Activated gamma-delta T cell (primary cell): Measurements from ENCODE around the gene EBF3.

ENCODE experiments used
- DNase-seq: peaks from one replicate; lab custom pipeline; 2025; lab: John Stamatoyannopoulos, UW

Gene EBF3

DNA sequence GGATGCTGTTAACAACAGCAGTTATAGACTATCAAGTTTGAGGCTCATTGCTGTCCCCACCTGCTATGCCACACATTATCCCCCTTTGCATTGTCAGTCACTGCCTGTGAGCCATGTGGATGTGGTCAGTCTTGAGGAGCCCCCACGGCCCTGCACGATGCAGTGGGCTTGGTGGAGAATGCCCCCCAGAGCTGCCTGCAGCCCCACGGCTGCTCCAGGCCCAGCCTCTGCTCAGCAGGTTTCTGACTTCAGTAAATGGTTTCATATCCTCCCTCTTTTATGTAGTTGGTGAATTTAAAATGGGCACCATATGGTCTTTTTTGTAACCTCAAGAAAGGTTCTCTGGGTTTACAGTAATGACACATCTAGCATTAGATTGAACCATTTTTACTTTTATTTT is 164.1 kb downstream of the EBF3 start:
- no peak for DNase-seq

DNA sequence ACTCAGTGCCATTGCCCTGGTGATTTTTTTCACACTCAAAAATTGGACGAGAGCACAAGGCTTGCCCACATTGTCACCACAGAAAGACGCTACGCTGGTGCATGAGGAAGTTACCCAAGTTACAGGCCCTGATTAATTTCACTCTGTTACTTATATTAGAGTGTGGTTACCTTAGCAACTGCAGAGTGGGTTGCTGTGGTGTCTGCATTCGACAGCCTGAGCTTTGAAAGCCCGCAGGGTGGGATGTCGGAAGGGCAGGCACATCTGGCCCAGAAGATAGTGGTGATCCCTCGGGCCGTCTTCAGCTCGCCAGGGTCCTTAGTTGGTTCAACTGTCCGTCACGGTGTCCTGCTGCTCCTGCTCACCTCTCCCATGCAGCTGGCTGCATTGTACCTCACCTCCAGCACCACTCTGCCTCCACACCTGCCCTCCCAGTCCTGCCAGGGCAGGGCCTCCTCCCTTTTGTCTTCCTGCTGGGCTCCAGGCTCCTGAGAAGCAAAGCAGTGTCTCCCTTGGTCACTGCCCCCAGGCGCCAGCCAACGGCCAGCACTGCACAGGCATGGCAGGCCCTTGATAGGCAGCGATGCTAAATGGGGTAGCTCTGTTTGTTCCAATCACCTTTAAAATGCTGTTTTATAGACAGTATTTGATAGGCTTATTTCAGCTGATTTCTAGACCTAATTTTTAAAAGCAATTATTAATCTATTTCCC is 167.2 kb downstream of the EBF3 start:
- no peak for DNase-seq

DNA sequence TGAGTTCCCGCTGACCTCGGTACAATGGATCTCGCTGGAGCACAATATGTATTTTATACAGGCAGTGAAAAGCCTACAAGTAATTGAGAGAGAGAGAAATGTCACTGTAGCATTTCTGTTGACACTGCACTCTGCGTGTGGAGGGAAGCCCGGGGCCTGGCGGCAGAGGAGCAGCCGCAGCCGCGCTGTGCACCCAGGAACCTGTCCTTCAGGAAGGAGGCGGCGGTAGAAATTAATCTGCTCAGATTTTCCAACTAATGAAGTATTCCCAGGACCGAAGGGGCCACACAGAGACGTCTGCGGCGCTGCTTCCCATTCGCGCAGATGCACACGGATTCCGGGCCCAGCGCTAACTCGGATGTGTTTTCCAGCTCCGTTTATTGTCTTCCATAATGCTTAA is 170.1 kb downstream of the EBF3 start:
- DNase-seq, result no peak

DNA sequence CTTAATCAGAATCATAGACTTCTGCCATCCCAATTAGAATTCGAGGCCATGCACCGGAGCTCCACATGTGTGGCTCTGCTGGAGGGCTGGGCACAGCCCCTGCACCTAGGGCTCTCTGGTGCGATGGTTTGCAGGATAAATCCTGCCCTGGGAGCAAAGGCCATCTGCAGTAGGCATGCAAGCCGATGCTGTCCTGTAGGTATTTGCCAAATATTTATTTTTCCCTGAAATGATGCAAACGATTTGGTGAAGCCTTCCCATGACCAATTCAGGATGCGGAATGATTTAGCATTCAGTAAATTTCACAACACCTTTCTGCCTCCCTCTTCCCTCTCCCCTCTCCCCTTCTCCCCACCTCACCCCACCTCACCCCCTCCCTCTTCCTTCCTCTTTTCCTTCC is 170.6 kb downstream of the EBF3 start:
- DNase-seq, result no peak

DNA sequence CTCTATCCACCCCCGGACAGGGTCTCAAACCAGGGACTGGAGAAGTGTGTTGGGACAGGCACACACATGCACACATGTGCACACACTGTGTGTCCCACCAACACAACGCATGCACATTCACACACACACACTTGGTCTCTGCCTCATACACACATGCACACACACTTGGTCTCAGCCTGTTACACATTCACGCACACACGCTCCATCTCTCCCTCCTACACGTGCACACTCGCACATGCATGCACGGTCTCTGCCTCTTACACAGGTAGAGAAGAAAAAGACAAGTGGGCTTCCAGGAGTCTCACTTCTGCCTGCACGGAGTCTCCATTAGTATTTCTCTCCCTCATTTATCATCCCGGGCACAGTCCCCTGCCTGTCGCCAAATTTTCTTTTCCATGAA is 171.2 kb downstream of the EBF3 start:
- no peak for DNase-seq

DNA sequence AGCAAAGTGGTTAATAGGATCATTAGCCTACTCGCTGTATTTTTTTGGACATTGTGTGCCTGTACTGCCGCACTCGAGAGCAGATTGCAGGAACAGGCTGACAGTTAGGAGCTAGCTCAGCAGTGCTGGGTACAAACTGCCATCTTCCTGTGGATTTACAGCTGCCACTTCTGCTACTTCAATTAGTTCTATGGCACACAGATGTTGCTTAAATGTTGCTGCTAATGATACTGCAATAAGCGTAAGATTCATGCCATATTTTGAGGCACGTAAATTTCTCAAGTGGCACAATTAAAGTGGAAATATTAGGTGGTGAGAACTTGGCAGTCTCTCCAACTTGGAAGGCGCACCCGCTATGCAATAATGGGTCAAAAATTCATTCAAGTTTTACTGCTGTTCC is 171.9 kb downstream of the EBF3 start:
- no peak for DNase-seq

DNA sequence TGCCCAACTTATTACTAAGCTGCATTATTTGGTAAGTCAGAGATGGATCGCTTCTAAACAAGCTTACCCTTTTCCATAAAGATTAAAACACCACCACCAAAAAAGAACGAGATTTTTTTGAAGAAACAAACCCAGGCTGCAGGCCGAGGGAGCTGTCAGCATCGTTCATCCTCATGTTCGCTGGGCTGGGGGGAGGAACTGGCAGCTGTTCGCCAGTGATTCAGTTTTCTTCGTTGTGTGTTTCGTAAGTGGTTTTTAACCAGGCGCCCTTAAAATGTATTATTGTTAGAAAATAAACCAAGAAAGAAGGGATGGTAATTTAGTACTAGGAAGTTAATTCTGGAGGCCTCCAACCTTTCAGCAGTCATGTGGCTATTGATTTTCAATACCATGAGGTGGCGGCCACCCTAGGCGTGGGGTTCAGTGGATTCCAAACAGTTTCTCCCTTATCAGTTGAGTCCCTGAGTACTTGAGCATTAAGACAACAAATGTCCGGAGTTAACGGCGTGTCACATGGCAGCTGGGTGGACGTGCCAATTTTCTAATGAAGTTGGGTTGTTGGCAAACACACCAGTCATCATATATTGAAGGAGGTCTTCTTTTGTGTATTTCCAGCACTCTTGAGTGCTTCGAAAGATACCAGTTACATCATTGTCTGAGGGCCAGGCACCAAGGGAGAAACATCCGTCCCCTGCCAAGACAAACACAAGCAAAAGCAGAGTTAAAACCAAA is 173.2 kb downstream of the EBF3 start:
- no peak for DNase-seq

DNA sequence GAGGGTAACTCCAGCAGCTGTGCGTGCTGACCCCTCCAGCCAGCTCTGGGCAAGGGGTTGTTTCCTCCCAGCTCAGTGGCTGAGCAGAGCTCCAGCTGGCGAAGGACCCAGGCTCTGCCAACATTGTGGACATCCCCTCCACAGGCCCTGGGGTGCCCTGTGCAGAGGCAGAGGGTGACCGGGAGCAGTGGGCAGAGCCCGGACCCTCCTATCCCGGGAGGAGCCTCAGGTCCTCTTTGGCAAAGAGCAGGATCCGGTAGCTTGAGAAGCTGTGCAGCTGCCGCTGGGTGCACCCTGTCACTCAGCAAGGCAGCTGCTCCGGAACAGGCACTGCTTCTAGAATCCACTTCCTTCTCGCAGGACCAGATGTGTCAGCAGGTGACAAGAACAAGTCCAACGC is 175.9 kb downstream of the EBF3 start:
- no peak for DNase-seq

DNA sequence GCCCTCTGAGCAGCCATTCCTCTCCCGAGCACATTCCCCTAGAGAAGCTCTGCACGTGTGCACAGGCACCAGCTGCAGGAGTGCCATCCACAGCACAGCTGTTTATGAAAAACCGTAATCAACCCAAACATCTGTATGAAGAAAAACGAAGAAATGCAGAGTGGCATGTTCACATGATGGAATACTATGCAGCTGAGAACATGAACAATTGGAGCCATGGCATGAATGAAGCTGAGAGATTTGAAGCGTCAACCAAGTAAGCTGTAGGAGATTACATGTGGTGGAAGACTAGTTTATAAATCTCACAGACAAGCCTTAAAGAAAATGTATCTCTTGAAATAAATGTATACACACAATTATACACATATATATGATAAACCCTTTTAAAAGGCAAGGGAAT is 176.5 kb downstream of the EBF3 start:
- no peak for DNase-seq

DNA sequence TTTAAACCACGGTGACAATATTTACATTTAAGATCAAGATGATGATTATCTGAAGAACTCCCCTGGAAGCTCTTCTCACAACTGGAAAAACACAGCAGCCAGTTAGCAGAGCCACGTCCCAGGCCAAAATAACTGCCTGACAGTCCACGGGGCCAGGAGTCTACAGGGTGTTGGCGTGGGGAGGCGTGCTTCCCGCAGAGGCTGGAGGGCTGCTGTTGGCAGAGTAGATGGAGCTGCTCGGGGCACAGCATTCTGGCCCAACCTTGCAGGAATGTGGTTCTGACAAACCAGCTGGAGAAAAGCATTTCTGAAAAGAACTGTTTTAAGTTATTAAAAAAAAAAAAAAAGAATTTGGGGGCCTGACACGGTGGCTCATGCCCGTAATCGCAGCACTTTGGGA is 177.9 kb downstream of the EBF3 start:
- DNase-seq, result no peak

DNA sequence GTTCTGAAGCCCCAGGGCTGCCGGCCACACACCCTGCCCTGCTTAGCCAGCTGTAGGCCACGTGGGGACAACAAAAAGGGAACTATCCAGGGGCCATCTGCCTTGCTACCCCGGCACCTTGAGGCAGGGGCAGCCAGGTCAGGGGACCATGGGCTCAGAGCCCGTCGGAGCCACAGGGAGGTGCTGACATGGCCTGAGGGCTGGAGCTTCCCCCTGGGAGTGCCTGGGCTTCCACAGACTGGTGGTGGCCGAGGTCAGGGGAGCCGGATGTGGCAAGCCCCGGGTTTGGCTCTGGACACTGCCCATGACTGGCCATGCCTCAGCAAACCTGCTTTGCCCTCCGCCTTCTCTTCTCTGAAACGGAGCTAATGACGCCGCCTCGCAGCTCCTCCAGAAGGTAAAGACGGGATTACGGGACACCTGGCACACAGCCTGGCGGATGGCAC is 178.5 kb downstream of the EBF3 start:
- no peak for DNase-seq
